ENCODE data around the gene MALT1. TPM values are rescaled to one million over a fixed set of nuclear protein-coding genes. Genes with fewer than 3 reads are reported as not detected.

Gene MALT1
- total RNA-seq, 2 experiments from 2014 or later: 14.4 to 18.5 TPM

- intact Hi-C loops (cut with micrococcal nuclease; ENCODE audit: unreplicated experiment): no loop called here
- no peak for DNase-seq (ENCODE audit: low spot score)
- H2AFZ ChIP-seq (ENCODE audit: low read length): no peak overlapping the region
- H3K4me3 ChIP-seq (ENCODE audit: low read depth, low read length, poor library complexity, severe bottlenecking): no peak overlapping the region
- ChIA-PET CTCF (ENCODE audit: unreplicated experiment) (no interaction called here), POLR2A (interaction anchor here (0.7 to 1.3 kb wide), 3 partner anchors 163 to 310 kb away, joined by 3 to 5 read pairs (median 3); no protein-coding TSS in a partner anchor)
- H3K36me3 ChIP-seq (ENCODE audit: insufficient read depth, low read length): peaks cover 26% of the 10 kb centered on the region
- TF ChIP-seq CTCF (conservative IDR thresholded peaks at IDR 0.05; ENCODE audit: low read length): no peak
- no peak for TF ChIP-seq EZH2phosphoT487 (IDR thresholded peaks at IDR 0.05; ENCODE audit: borderline replicate concordance, low read depth, low read length)
- H3K4me1 ChIP-seq (ENCODE audit: insufficient read depth, low read length, poor library complexity, severe bottlenecking): no peaks in the 10 kb centered on the region
- no TSS peak for BruUV-seq (replicated peaks)
- no peaks in the 10 kb centered on the region for H3K79me2 ChIP-seq (ENCODE audit: insufficient read depth, low read depth, low read length)
- no peaks in the 10 kb centered on the region for H4K20me1 ChIP-seq (ENCODE audit: insufficient read depth, low read length)
- H3K27ac ChIP-seq (ENCODE audit: low read depth, low read length, poor library complexity, severe bottlenecking): no peak overlapping the region
- no peaks in the 10 kb centered on the region for H3K9me3 ChIP-seq (ENCODE audit: low read length)
- no peak overlapping the region for H3K4me2 ChIP-seq (ENCODE audit: low read length)
- no peaks in the 10 kb centered on the region for H3K9me2 ChIP-seq (ENCODE audit: insufficient read depth, low read length)
These were observed 21.3 kb downstream of the MALT1 start for GRCh38 chr18:58692422-58693185.

GRCh38 chr18:58694221-58694620, 23.0 kb downstream of the MALT1 start:
- H4K20me1 ChIP-seq (ENCODE audit: insufficient read depth, low read length): no peaks in the 10 kb centered on the region
- CTCF ChIA-PET (ENCODE audit: unreplicated experiment): no interaction called here
- no peak for DNase-seq (ENCODE audit: low spot score)

More at GRCh38 chr18:58694221-58694620, 23.0 kb downstream of the MALT1 start:
- Histone ChIP-seq H3K4me3 (ENCODE audit: low read depth, low read length, poor library complexity, severe bottlenecking) (no peak overlapping the region), H3K4me2 (ENCODE audit: low read length) (no peak overlapping the region), H3K27ac (ENCODE audit: low read depth, low read length, poor library complexity, severe bottlenecking) (no peak overlapping the region), H3K9me2 (ENCODE audit: insufficient read depth, low read length) (no peaks in the 10 kb centered on the region), H2AFZ (ENCODE audit: low read length) (no peak overlapping the region), H3K9me3 (ENCODE audit: low read length) (no peaks in the 10 kb centered on the region), H3K36me3 (ENCODE audit: insufficient read depth, low read length) (peaks cover 25% of the 10 kb centered on the region), H3K79me2 (ENCODE audit: insufficient read depth, low read depth, low read length) (no peaks in the 10 kb centered on the region), H3K4me1 (ENCODE audit: insufficient read depth, low read length, poor library complexity, severe bottlenecking) (no peaks in the 10 kb centered on the region)
- intact Hi-C loops (cut with micrococcal nuclease; ENCODE audit: unreplicated experiment): no loop called here
- POLR2A ChIA-PET: no interaction called here
- BruUV-seq (replicated peaks): no TSS peak
- no peak for TF ChIP-seq EZH2phosphoT487 (IDR thresholded peaks at IDR 0.05; ENCODE audit: borderline replicate concordance, low read depth, low read length)
- TF ChIP-seq CTCF (conservative IDR thresholded peaks at IDR 0.05; ENCODE audit: low read length): no peak

Data from OCI-LY7 (cell line).